GM12878 (cell line): ENCODE results near the gene VARS2. TPM values are rescaled to one million over a fixed set of nuclear protein-coding genes. Genes with fewer than 3 reads are reported as not detected.

ENCODE experiments used
- CBX3 ChIP-seq: fragments of 200-600 bp; sonication (generic); IDR thresholded peaks from 2 replicates; pipeline ENCODE4 v1.6.1; 2016; ENCODE audit warnings: low read depth, borderline replicate concordance
- CHD2 ChIP-seq: IDR thresholded peaks from 2 replicates; pipeline ENCODE4 v1.6.1; 2011; ENCODE audit warnings: low read depth, low read length, improper control_type of control experiment, borderline replicate concordance
- EGR1 ChIP-seq, 2 experiments: IDR thresholded peaks; 1 replicate in 1 of 2; 2 replicates in 1 of 2; pipeline ENCODE4 v1.6.1; 2011 to 2012; ENCODE audit warnings: low read depth in 2 of 2, low read length in 2 of 2, borderline replicate concordance in 1 of 2, mild to moderate bottlenecking in 1 of 2, moderate library complexity in 1 of 2
- ESRRA ChIP-seq: IDR thresholded peaks from 2 replicates; pipeline ENCODE4 v1.6.1; 2012; ENCODE audit warnings: mild to moderate bottlenecking, low read length, improper control_type of control experiment
- EZH2 ChIP-seq: IDR thresholded peaks from 2 replicates; pipeline ENCODE4 v1.6.1; 2012; ENCODE audit warnings: low read depth, mild to moderate bottlenecking, control low read depth, inconsistent platforms, low read length, borderline replicate concordance; ENCODE audit not compliant: control insufficient read depth
- HCFC1 ChIP-seq: fragments of 150-350 bp; IDR thresholded peaks from 2 replicates; pipeline ENCODE4 v1.6.1; 2014; ENCODE audit warnings: low read length
- LARP7 ChIP-seq: fragments of 450-650 bp; IDR thresholded peaks from 2 replicates; pipeline ENCODE4 v1.6.1; 2017; ENCODE audit warnings: mild to moderate bottlenecking
- MYC ChIP-seq: IDR thresholded peaks from 2 replicates; pipeline ENCODE4 v1.6.1; 2011; ENCODE audit warnings: mild to moderate bottlenecking, low read length, moderate library complexity, inconsistent platforms; ENCODE audit not compliant: insufficient read depth, insufficient replicate concordance, insufficient read length, severe bottlenecking
- NR2F1 ChIP-seq: fragments of 450-650 bp; conservative IDR thresholded peaks from 2 replicates; pipeline ENCODE4 v1.6.1; 2017; ENCODE audit warnings: mild to moderate bottlenecking
- POLR2A ChIP-seq: IDR thresholded peaks from 2 replicates; pipeline ENCODE4 v1.6.1; 2011; ENCODE audit warnings: low read depth, mild to moderate bottlenecking, low read length
- SREBF2 ChIP-seq: IDR thresholded peaks from 2 replicates; pipeline ENCODE4 v1.6.1; 2012; ENCODE audit warnings: mild to moderate bottlenecking, low read length
- SUPT20H ChIP-seq: IDR thresholded peaks from 2 replicates; pipeline ENCODE4 v1.6.1; 2011; ENCODE audit warnings: low read depth, mild to moderate bottlenecking, low read length, moderate library complexity, borderline replicate concordance; ENCODE audit not compliant: control insufficient read depth
- TCF3 ChIP-seq: IDR thresholded peaks from 2 replicates; pipeline ENCODE4 v1.6.1; 2012; ENCODE audit warnings: low read depth, mild to moderate bottlenecking, low read length, borderline replicate concordance; ENCODE audit not compliant: insufficient read depth
- ZNF207 ChIP-seq: fragments of 450-650 bp; IDR thresholded peaks from 2 replicates; pipeline ENCODE4 v1.6.1; 2014; ENCODE audit warnings: antibody characterized with exemption, mild to moderate bottlenecking, borderline replicate concordance
- polyA plus RNA-seq, 11 experiments: library from polyadenylated mRNA; depleted of rRNA in 4 of 11; unstranded in 6 of 11; stranded (reverse) in 5 of 11; fragments of >200 nt; fragmentation: Nextera tagmentation in 4 of 11; fragmentation: Illumina TruSeq in 1 of 11; extraction: Ambion mirVana in 4 of 11; extraction: Trizol in 1 of 11; gene quantifications; 1 replicate in 1 of 11; 2 replicates in 10 of 11; pipeline versions ENCODE4 v1.2.1 to v1.2.3, GENCODE V29; 2011 to 2016; ENCODE audit warnings: inconsistent platforms in 2 of 11, missing spikeins in 2 of 11, low read depth in 1 of 11
- total RNA-seq, 4 experiments: library from RNA; depleted of rRNA in 3 of 4; stranded (reverse); fragments of >200 nt in 3 of 4; fragmentation: Illumina TruSeq in 1 of 4; extraction: Trizol in 1 of 4; gene quantifications; 2 replicates each; pipeline versions ENCODE4 v1.2.1 to v1.2.3, GENCODE V29; 2013 to 2021
- TF ChIP-seq, protein P1 (sequence below): fragments of 450-650 bp; IDR thresholded peaks from 2 replicates; pipeline ENCODE4 v1.6.1; 2018; ENCODE audit warnings: borderline replicate concordance, mild to moderate bottlenecking; ENCODE audit not compliant: partially characterized antibody
- TF ChIP-seq, protein P2 (sequence below): IDR thresholded peaks from 2 replicates; pipeline ENCODE4 v1.6.1; 2012; ENCODE audit warnings: low read depth, low read length, improper control_type of control experiment
- TF ChIP-seq, protein P3 (sequence below): fragments of 450-650 bp; IDR thresholded peaks from 2 replicates; pipeline ENCODE4 v1.6.1; 2016; ENCODE audit warnings: mild to moderate bottlenecking
- TF ChIP-seq, protein P4 (sequence below): fragments of 450-650 bp; IDR thresholded peaks from 2 replicates; pipeline ENCODE4 v1.6.1; 2016; ENCODE audit warnings: mild to moderate bottlenecking
- TF ChIP-seq, protein P5 (sequence below): fragments of 150-350 bp; IDR thresholded peaks from 2 replicates; pipeline ENCODE4 v1.6.1; 2016; ENCODE audit warnings: low read depth, low read length

Gene VARS2
- total and polyA plus RNA-seq, 10 of the 15 experiments (the other 5 are each of a cell fraction or from before 2014, with no cell fraction given) = 3.8 to 70.7 (median 49.1) TPM

DNA sequence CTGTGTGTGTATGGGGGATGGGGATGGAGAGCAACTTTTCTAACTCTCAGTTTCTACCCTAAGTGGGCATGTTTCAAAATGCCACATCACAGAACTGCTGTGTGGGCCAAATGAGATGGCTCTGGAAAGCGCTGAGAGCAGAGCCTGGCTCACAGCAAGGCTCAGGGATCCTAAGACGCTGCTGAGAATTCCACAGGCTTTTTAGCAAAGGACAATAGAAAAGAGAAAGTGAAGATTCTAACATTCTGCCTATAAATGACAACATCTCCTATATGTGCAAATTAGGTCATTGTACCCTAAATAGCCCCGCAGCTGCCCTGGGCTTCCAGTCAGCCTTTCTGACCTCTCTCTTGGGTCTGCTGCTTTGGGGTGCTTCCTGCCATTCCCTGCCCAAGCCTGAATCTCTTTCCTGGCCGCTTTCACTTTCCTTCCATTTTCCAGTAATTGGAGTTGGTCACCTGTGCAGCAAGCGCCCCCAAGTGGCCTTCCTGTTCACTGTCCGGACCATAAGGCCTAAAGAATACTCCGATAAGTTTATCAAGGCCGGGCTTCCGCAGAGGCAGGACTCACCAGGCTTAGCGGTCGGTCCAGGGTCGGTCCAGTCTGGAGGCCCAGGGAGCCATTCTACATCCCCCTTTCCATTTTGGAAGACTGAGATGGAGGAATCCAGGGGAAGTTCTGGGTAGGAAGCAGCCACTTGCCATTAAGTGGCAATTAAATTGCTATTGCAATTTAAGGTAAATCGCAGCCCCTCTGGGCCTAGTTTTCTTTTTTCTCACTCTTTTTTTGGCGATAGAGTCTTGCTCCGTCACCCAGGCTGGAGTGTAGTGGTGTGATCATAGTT, 36.4 kb upstream of the VARS2 start (continued):
- TF ChIP-seq, protein P1, sequence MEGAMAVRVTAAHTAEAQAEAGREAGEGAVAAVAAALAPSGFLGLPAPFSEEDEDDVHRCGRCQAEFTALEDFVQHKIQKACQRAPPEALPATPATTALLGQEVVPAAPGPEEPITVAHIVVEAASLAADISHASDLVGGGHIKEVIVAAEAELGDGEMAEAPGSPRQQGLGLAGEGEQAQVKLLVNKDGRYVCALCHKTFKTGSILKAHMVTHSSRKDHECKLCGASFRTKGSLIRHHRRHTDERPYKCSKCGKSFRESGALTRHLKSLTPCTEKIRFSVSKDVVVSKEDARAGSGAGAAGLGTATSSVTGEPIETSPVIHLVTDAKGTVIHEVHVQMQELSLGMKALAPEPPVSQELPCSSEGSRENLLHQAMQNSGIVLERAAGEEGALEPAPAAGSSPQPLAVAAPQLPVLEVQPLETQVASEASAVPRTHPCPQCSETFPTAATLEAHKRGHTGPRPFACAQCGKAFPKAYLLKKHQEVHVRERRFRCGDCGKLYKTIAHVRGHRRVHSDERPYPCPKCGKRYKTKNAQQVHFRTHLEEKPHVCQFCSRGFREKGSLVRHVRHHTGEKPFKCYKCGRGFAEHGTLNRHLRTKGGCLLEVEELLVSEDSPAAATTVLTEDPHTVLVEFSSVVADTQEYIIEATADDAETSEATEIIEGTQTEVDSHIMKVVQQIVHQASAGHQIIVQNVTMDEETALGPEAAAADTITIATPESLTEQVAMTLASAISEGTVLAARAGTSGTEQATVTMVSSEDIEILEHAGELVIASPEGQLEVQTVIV = no peak
- TF ChIP-seq ZNF207 (no peak), LARP7 (no peak), SUPT20H (no peak), EGR1 (IDR thresholded peaks at IDR 0.05; ENCODE audit: borderline replicate concordance in 1 of 2, low read depth in 2 of 2, low read length in 2 of 2) (no peak), HCFC1 (no peak), CBX3 (no peak), POLR2A (0 out of 2 replicates have a peak, but pooled peaks have one; percentile 28), NR2F1 (no peak), MYC (no peak), EZH2 (no peak), TCF3 (no peak), ESRRA (0 out of 2 replicates have a peak, but pooled peaks have one; percentile 48), CHD2 (0 out of 2 replicates have a peak, but pooled peaks have one; percentile 25), SREBF2 (no peak)
- TF ChIP-seq, protein P2, sequence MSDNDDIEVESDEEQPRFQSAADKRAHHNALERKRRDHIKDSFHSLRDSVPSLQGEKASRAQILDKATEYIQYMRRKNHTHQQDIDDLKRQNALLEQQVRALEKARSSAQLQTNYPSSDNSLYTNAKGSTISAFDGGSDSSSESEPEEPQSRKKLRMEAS = no peak
- TF ChIP-seq, protein P3, sequence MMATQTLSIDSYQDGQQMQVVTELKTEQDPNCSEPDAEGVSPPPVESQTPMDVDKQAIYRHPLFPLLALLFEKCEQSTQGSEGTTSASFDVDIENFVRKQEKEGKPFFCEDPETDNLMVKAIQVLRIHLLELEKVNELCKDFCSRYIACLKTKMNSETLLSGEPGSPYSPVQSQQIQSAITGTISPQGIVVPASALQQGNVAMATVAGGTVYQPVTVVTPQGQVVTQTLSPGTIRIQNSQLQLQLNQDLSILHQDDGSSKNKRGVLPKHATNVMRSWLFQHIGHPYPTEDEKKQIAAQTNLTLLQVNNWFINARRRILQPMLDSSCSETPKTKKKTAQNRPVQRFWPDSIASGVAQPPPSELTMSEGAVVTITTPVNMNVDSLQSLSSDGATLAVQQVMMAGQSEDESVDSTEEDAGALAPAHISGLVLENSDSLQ = no peak
- TF ChIP-seq, protein P4, sequence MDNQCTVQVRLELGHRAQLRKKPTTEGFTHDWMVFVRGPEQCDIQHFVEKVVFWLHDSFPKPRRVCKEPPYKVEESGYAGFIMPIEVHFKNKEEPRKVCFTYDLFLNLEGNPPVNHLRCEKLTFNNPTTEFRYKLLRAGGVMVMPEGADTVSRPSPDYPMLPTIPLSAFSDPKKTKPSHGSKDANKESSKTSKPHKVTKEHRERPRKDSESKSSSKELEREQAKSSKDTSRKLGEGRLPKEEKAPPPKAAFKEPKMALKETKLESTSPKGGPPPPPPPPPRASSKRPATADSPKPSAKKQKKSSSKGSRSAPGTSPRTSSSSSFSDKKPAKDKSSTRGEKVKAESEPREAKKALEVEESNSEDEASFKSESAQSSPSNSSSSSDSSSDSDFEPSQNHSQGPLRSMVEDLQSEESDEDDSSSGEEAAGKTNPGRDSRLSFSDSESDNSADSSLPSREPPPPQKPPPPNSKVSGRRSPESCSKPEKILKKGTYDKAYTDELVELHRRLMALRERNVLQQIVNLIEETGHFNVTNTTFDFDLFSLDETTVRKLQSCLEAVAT = 0 out of 2 replicates have a peak, but pooled peaks have one; percentile 19
- TF ChIP-seq, protein P5, sequence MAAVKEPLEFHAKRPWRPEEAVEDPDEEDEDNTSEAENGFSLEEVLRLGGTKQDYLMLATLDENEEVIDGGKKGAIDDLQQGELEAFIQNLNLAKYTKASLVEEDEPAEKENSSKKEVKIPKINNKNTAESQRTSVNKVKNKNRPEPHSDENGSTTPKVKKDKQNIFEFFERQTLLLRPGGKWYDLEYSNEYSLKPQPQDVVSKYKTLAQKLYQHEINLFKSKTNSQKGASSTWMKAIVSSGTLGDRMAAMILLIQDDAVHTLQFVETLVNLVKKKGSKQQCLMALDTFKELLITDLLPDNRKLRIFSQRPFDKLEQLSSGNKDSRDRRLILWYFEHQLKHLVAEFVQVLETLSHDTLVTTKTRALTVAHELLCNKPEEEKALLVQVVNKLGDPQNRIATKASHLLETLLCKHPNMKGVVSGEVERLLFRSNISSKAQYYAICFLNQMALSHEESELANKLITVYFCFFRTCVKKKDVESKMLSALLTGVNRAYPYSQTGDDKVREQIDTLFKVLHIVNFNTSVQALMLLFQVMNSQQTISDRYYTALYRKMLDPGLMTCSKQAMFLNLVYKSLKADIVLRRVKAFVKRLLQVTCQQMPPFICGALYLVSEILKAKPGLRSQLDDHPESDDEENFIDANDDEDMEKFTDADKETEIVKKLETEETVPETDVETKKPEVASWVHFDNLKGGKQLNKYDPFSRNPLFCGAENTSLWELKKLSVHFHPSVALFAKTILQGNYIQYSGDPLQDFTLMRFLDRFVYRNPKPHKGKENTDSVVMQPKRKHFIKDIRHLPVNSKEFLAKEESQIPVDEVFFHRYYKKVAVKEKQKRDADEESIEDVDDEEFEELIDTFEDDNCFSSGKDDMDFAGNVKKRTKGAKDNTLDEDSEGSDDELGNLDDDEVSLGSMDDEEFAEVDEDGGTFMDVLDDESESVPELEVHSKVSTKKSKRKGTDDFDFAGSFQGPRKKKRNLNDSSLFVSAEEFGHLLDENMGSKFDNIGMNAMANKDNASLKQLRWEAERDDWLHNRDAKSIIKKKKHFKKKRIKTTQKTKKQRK = no peak
